NAMALWA (cell line): Measurements from ENCODE around the gene STX16.

Source experiments
- DNase-seq: peaks from one replicate; pipeline ENCODE4 v3.0.0-alpha.2; 2015; ENCODE audit warnings: low spot score

The STX16 gene

GRCh38 chr20:58710481-58711265 is 59.6 kb downstream of the STX16 start:
- no peak for DNase-seq

GRCh38 chr20:58711266-58712051 is 60.4 kb downstream of the STX16 start:
- no peak for DNase-seq

- DNase-seq = no peak
These were observed 61.2 kb downstream of the STX16 start for GRCh38 chr20:58712151-58712791.

GRCh38 chr20:58712806-58713731 is 62.0 kb downstream of the STX16 start:
- DNase-seq = no peak

GRCh38 chr20:58713801-58714339 is 62.8 kb downstream of the STX16 start:
- DNase-seq = no peak

GRCh38 chr20:58714340-58714922 is 63.3 kb downstream of the STX16 start:
- DNase-seq = no peak

- no peak for DNase-seq
These were observed 63.9 kb downstream of the STX16 start for GRCh38 chr20:58714923-58715351.

GRCh38 chr20:58715391-58715800 is 64.3 kb downstream of the STX16 start:
- no peak for DNase-seq

GRCh38 chr20:58715801-58716475 is 64.9 kb downstream of the STX16 start:
- no peak for DNase-seq

GRCh38 chr20:58716476-58717277 is 65.6 kb downstream of the STX16 start:
- DNase-seq = no peak

- DNase-seq = no peak
These were observed 66.4 kb downstream of the STX16 start for GRCh38 chr20:58717278-58718091.

- no peak for DNase-seq
These were observed 67.1 kb downstream of the STX16 start for GRCh38 chr20:58718121-58718563.

- no peak for DNase-seq
These were observed 67.6 kb downstream of the STX16 start for GRCh38 chr20:58718729-58719128.

- DNase-seq = no peak
These were observed 68.2 kb downstream of the STX16 start for GRCh38 chr20:58719258-58719657.

- no peak for DNase-seq
These were observed 68.9 kb downstream of the STX16 start for GRCh38 chr20:58719971-58720371.

- DNase-seq = no peak
These were observed 69.8 kb downstream of the STX16 start for GRCh38 chr20:58720890-58721289.

- DNase-seq = no peak
These were observed 71.1 kb downstream of the STX16 start for GRCh38 chr20:58721951-58722778.
